HepG2 (cell line): ENCODE measurements around the gene GPR137. TPM values are rescaled to one million over a fixed set of nuclear protein-coding genes. Genes with fewer than 3 reads are reported as not detected.

Experiments
- ERF ChIP-seq: IDR thresholded peaks from 2 replicates; pipeline ENCODE4 v1.6.1; 2018; ENCODE audit warnings: missing biosample characterization, missing genetic modification reagents
- FIP1L1 ChIP-seq: fragments of 200-400 bp; formaldehyde crosslinking; IDR thresholded peaks from 2 replicates; pipeline ENCODE4 v1.6.1; 2018; ENCODE audit warnings: low read depth, mild to moderate bottlenecking, low read length, moderate library complexity, borderline replicate concordance; ENCODE audit not compliant: insufficient read depth
- GATA4 ChIP-seq: sonication (generic); IDR thresholded peaks from 2 replicates; pipeline ENCODE4 v1.6.1; 2016; ENCODE audit warnings: antibody characterized with exemption, low read depth, borderline replicate concordance
- GLI4 ChIP-seq: sonication (generic); formaldehyde crosslinking; IDR thresholded peaks from 2 replicates; pipeline ENCODE4 v1.5.1; 2020; ENCODE audit warnings: missing genetic modification reagents, mild to moderate bottlenecking, moderate library complexity, borderline replicate concordance
- HNF4A ChIP-seq: sonication (generic); formaldehyde crosslinking; IDR thresholded peaks from 2 replicates; pipeline ENCODE4 v1.4.0; 2020; ENCODE audit warnings: missing genetic modification reagents
- HOXA9 ChIP-seq: sonication (generic); formaldehyde crosslinking; IDR thresholded peaks from 2 replicates; pipeline ENCODE4 v1.8.1; 2022; ENCODE audit warnings: missing genetic modification reagents, mild to moderate bottlenecking, moderate library complexity, borderline replicate concordance
- KLF6 ChIP-seq: IDR thresholded peaks from 2 replicates; pipeline ENCODE4 v1.8.0; 2016; ENCODE audit warnings: missing biosample characterization, missing genetic modification reagents
- MAFG ChIP-seq: sonication (generic); formaldehyde crosslinking; IDR thresholded peaks from 2 replicates; pipeline ENCODE4 v1.5.1; 2020; ENCODE audit warnings: mild to moderate bottlenecking, missing genetic modification reagents
- MAFK ChIP-seq, 2 experiments: IDR thresholded peaks in 1 of 2; conservative IDR thresholded peaks in 1 of 2; 2 replicates each; pipeline ENCODE4 v1.6.1; 2011; ENCODE audit warnings: improper control_type of control experiment in 2 of 2, low read length in 2 of 2
- MLLT10 ChIP-seq: sonication (generic); formaldehyde crosslinking; IDR thresholded peaks from 2 replicates; pipeline ENCODE4 v1.4.0; 2020; ENCODE audit warnings: missing genetic modification reagents
- MZF1 ChIP-seq: sonication (generic); formaldehyde crosslinking; IDR thresholded peaks from 2 replicates; pipeline ENCODE4 v1.8.1; 2023; ENCODE audit warnings: mild to moderate bottlenecking, missing genetic modification reagents, borderline replicate concordance
- NBN ChIP-seq: fragments of 450-650 bp; conservative IDR thresholded peaks from 2 replicates; pipeline ENCODE4 v1.6.1; 2017
- NCOA5 ChIP-seq: sonication (generic); formaldehyde crosslinking; IDR thresholded peaks from 2 replicates; pipeline ENCODE4 v1.4.0; 2020; ENCODE audit warnings: missing genetic modification reagents
- PCBP2 ChIP-seq: fragments of 200-400 bp; formaldehyde crosslinking; optimal IDR thresholded peaks from 2 replicates; pipeline ENCODE3; 2018; ENCODE audit warnings: low read length, low read depth; ENCODE audit not compliant: poor library complexity, severe bottlenecking
- POLR2A ChIP-seq, 2 experiments: IDR thresholded peaks; 2 replicates each; pipeline ENCODE4 v1.6.1; 2011; ENCODE audit warnings: low read depth in 2 of 2, low read length in 2 of 2, mild to moderate bottlenecking in 1 of 2, moderate library complexity in 1 of 2; ENCODE audit not compliant: insufficient read depth in 1 of 2
- SMAD9 ChIP-seq: sonication (generic); formaldehyde crosslinking; IDR thresholded peaks from 2 replicates; pipeline ENCODE4 v1.5.1; 2020; ENCODE audit warnings: mild to moderate bottlenecking, missing genetic modification reagents
- SNRNP70 ChIP-seq: fragments of 200-400 bp; formaldehyde crosslinking; IDR thresholded peaks from 2 replicates; pipeline ENCODE4 v1.6.1; 2017; ENCODE audit warnings: mild to moderate bottlenecking, low read depth, low read length, moderate library complexity
- ZNF318 ChIP-seq: sonication (generic); formaldehyde crosslinking; IDR thresholded peaks from 2 replicates; pipeline ENCODE4 v1.4.0; 2020; ENCODE audit warnings: mild to moderate bottlenecking, missing genetic modification reagents
- ZNF383 ChIP-seq: sonication (generic); formaldehyde crosslinking; IDR thresholded peaks from 2 replicates; pipeline ENCODE4 v1.4.0; 2020; ENCODE audit warnings: missing genetic modification reagents, mild to moderate bottlenecking, borderline replicate concordance
- ZNF570 ChIP-seq: sonication (generic); formaldehyde crosslinking; IDR thresholded peaks from 2 replicates; pipeline ENCODE4 v1.4.0; 2020; ENCODE audit warnings: mild to moderate bottlenecking, missing genetic modification reagents, borderline replicate concordance
- ZUFSP ChIP-seq: sonication (generic); formaldehyde crosslinking; IDR thresholded peaks from 2 replicates; pipeline ENCODE4 v1.9.0; 2021; ENCODE audit warnings: missing genetic modification reagents, mild to moderate bottlenecking, borderline replicate concordance
- polyA plus RNA-seq, 8 experiments: library from polyadenylated mRNA; depleted of rRNA in 3 of 8; stranded (reverse) in 7 of 8; unstranded in 1 of 8; fragments of >200 nt; fragmentation: Illumina TruSeq in 4 of 8; extraction: Trizol in 4 of 8; gene quantifications; 2 replicates each; pipeline versions ENCODE4 v1.2.1 to v1.2.3, GENCODE V29; 2011 to 2016; ENCODE audit warnings: low read depth in 4 of 8, missing spikeins in 1 of 8, mixed read lengths in 1 of 8; ENCODE audit not compliant: insufficient read depth in 1 of 8
- total RNA-seq, 5 experiments: library from RNA; depleted of rRNA; stranded (reverse); fragments of >200 nt; fragmentation: Illumina TruSeq; extraction: Trizol; gene quantifications; 2 replicates each; pipeline ENCODE4 v1.2.3, GENCODE V29; 2016; ENCODE audit warnings: low read depth in 1 of 5

Gene GPR137
- total and polyA plus RNA-seq, 2 of the 13 experiments (the other 11 are each of a cell fraction or from before 2014, with no cell fraction given): 8.5 to 13.2 TPM

GRCh38 chr11:64240435-64241240 is 45.0 kb upstream of the GPR137 start, which contains the start of gene FKBP2 (continued):
- TF ChIP-seq MLLT10 (CRISPR knock-in tag) (no peak), ZNF570 (CRISPR knock-in tag) (no peak), GATA4 (peak; percentile 77), NCOA5 (CRISPR knock-in tag) (no peak), HNF4A (CRISPR knock-in tag) (0 out of 2 replicates have a peak, but pooled peaks have one; percentile 11), HOXA9 (no peak), MZF1 (CRISPR knock-in tag) (no peak), SNRNP70 (no peak), PCBP2 (no peak), ERF (CRISPR knock-in tag) (no peak; the same call in 1 of the 2 replicates), SMAD9 (CRISPR knock-in tag) (peak; percentile 82), FIP1L1 (no peak), KLF6 (CRISPR knock-in tag) (no peak), ZNF383 (CRISPR knock-in tag) (no peak), ZUFSP (CRISPR knock-in tag) (no peak), POLR2A (IDR thresholded peaks at IDR 0.05; ENCODE audit: insufficient read depth in 1 of 2, low read depth in 2 of 2, low read length in 2 of 2) (peak in 1 of 2 experiments; percentile 88; a peak in 2 of 4 replicates), ZNF318 (CRISPR knock-in tag) (peak; percentile 28; the same call in 1 of the 2 replicates), MAFG (CRISPR knock-in tag) (no peak), MAFK (conservative IDR thresholded peaks at IDR 0.05 in 1 of 2, IDR thresholded peaks at IDR 0.05 in 1 of 2; ENCODE audit: low read length in 2 of 2) (no peak), GLI4 (CRISPR knock-in tag) (peak; percentile 68; the same call in 1 of the 2 replicates), NBN (no peak)
